Activated T-helper 9 cell treated with anti-CD3 and anti-CD28 coated beads, Interleukin-2, amount 50 U/mL, for 16 hours (primary cell): Measurements from ENCODE around the gene SLC66A1.

Source experiments
- DNase-seq: peaks from one replicate; pipeline ENCODE4 v3.0.0-alpha.2; 2020; ENCODE audit warnings: low read depth

Gene SLC66A1

GRCh38 chr1:19342894-19343616 is 30.9 kb downstream of the SLC66A1 start:
- no peak for DNase-seq

GRCh38 chr1:19343617-19344350 is 31.7 kb downstream of the SLC66A1 start:
- DNase-seq = no peak

- peak; percentile 12 for DNase-seq
These were observed 32.3 kb downstream of the SLC66A1 start for GRCh38 chr1:19344372-19344810.

- no peak for DNase-seq
These were observed 32.7 kb downstream of the SLC66A1 start for GRCh38 chr1:19344831-19345230.

GRCh38 chr1:19345391-19345790 is 33.3 kb downstream of the SLC66A1 start:
- DNase-seq = no peak

- no peak for DNase-seq
These were observed 33.9 kb downstream of the SLC66A1 start for GRCh38 chr1:19346026-19346425.

GRCh38 chr1:19347533-19348172 is 35.5 kb downstream of the SLC66A1 start:
- no peak for DNase-seq

- DNase-seq = no peak
These were observed 36.5 kb downstream of the SLC66A1 start for GRCh38 chr1:19348441-19349198.

GRCh38 chr1:19349999-19350398 is 37.9 kb downstream of the SLC66A1 start:
- DNase-seq = no peak

GRCh38 chr1:19350566-19350965 is 38.4 kb downstream of the SLC66A1 start:
- no peak for DNase-seq

- DNase-seq = no peak
These were observed 39.7 kb downstream of the SLC66A1 start for GRCh38 chr1:19351873-19352272.

GRCh38 chr1:19352839-19353238 is 40.7 kb downstream of the SLC66A1 start:
- no peak for DNase-seq

- no peak for DNase-seq
These were observed 41.5 kb downstream of the SLC66A1 start for GRCh38 chr1:19353596-19353995.

GRCh38 chr1:19354531-19354981 is 42.4 kb downstream of the SLC66A1 start:
- no peak for DNase-seq

GRCh38 chr1:19356266-19356665 is 44.1 kb downstream of the SLC66A1 start:
- no peak for DNase-seq

GRCh38 chr1:19357299-19357986 is 45.3 kb downstream of the SLC66A1 start:
- no peak for DNase-seq

GRCh38 chr1:19358710-19359109 is 46.6 kb downstream of the SLC66A1 start:
- DNase-seq = no peak

GRCh38 chr1:19359357-19359756 is 47.2 kb downstream of the SLC66A1 start:
- DNase-seq = no peak

- no peak for DNase-seq
These were observed 47.9 kb downstream of the SLC66A1 start for GRCh38 chr1:19360016-19360415.

GRCh38 chr1:19360432-19360831 is 48.3 kb downstream of the SLC66A1 start:
- no peak for DNase-seq

GRCh38 chr1:19360843-19361610 is 48.9 kb downstream of the SLC66A1 start:
- DNase-seq = no peak
